GM19193 (cell line): ENCODE results near the gene PITPNC1.

Experiments
- POLR2A ChIP-seq: IDR thresholded peaks from 4 replicates; pipeline ENCODE4 v1.6.1; 2011; ENCODE audit not compliant: insufficient read depth, insufficient read length; ENCODE audit errors: extremely low read depth

The PITPNC1 gene

GRCh38 chr17:67461228-67461780 lies 84.2 kb downstream of the PITPNC1 start:
- TF ChIP-seq POLR2A: no peak

- no peak for TF ChIP-seq POLR2A
These were observed 84.8 kb downstream of the PITPNC1 start for GRCh38 chr17:67461876-67462275.

GRCh38 chr17:67466251-67466796 lies 89.2 kb downstream of the PITPNC1 start:
- TF ChIP-seq POLR2A: no peak

GRCh38 chr17:67467500-67468455 lies 90.7 kb downstream of the PITPNC1 start:
- TF ChIP-seq POLR2A: no peak

DNA sequence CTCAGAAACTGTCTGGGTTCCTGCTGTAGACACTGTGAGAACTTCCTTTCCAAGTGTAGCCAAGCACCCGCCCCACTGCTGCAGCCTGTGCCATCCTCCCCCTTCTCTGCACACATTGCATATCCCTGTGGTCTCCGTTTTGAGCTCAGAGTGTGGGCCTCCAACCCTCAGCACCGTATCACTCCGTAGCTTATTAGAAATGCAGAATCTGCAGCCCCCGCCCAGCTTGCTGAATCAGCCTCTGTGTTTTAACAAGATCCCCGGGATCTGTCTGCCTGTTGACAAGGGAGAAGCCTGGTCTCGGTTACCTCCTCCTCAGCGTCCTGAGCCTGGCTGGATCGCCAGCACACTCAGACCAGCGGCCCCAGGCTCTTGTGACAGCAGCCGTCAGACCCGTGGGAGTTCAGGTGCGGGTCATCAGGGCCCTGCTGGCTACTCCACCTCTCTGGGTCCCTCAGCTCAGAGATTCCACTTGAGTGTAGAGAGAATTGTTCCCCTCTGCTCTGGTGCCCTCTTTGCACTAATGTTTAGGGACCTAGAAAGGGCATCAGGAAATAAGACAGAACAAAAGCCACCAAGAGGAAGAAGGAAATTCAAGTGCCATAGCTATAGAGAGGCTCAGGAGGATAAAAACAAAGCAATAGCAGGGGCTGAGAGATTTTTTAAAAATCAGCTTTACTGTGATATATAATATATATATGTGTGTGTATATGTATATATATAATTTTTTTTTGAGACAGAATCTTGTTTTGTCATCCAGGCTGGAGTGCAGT lies 92.3 kb downstream of the PITPNC1 start:
- no peak for TF ChIP-seq POLR2A

GRCh38 chr17:67470163-67470562 lies 93.1 kb downstream of the PITPNC1 start:
- TF ChIP-seq POLR2A: no peak

- no peak for TF ChIP-seq POLR2A
These were observed 94.0 kb downstream of the PITPNC1 start for GRCh38 chr17:67471118-67471517.

DNA sequence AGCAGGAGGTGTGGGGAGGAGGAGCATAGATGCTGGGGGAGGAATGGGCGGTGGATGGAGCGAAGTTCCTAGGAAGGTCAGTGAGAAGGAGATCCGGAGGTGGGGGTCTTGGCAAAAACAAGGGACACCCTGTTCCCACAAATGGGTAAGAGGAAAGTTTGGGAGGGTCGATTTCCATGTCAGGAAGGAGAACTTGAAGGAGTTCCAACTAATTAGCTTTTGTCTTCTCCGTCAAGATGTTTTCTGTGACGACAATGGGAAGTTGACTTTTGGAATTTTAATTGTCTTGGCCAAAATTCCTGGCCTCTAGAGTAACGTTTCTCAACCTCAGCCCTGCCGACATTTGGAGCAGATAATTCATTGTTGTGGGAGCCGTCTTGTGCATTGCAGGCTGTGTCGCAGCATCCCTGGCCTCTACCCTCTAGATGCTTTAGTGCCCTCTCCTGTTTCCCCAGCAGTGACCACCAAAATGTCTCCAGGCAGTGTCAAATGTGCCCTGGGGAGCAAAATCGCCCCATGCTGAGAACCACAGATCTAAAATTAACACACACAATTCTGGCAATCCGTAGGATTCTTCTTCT lies 97.1 kb downstream of the PITPNC1 start:
- TF ChIP-seq POLR2A: no peak

DNA sequence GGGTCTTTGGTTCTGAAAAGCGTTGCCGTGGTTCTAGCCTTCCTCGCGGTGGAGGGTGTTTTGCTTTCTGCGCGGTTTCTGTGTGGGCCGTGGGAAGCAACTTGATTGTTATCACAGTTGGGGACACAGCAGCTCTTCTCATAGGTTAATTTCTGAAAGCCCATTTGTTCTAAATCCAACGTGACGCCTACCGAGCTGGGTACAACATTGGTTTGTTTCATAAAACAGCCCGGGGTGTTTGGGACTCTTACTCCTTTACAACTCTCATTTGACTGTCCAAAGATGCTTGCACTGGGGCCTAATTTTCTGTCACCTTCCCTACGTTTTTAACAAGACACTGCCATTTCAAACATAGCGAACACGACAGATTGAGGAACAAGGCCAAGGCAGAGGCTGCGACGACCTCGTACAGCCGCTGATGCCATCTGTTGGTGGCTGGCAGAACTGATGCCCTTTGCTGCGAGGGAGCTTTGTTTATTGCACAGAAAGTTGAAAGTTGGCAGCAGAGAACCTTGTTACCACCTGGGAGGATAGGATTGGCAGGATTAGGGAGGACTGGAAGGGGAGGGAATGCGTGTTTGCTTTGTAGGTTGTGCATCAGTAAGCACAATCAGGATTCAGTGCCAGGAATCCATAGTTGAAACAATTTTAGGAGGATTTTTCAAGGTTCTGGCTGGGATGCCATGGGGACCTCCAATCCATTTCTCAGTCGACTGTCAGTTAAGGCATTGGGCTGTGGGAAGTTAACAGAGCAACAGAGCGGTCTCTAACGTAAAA lies 98.3 kb downstream of the PITPNC1 start:
- no peak for TF ChIP-seq POLR2A

- no peak for TF ChIP-seq POLR2A
These were observed 99.8 kb downstream of the PITPNC1 start for GRCh38 chr17:67476787-67477335.

DNA sequence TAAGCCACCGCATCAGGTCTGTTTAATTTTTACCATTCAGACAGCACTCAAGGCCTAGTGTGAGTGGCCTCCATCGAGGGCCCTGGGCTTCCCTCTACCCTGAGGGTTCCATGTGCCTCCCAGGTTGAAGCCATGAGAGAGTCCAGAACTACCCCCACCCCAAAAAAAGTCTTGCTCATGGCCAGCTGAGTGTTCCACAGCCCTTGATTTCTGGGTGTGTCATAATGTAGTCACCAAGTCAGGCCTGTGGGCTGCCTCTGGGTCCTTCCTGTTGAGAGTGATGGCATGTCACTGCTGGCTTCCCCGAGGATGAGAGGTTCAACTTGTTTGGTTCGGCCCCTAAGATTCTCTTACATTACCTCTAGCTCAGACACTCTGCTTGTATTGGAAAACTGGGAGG lies 100.6 kb downstream of the PITPNC1 start:
- no peak for TF ChIP-seq POLR2A

DNA sequence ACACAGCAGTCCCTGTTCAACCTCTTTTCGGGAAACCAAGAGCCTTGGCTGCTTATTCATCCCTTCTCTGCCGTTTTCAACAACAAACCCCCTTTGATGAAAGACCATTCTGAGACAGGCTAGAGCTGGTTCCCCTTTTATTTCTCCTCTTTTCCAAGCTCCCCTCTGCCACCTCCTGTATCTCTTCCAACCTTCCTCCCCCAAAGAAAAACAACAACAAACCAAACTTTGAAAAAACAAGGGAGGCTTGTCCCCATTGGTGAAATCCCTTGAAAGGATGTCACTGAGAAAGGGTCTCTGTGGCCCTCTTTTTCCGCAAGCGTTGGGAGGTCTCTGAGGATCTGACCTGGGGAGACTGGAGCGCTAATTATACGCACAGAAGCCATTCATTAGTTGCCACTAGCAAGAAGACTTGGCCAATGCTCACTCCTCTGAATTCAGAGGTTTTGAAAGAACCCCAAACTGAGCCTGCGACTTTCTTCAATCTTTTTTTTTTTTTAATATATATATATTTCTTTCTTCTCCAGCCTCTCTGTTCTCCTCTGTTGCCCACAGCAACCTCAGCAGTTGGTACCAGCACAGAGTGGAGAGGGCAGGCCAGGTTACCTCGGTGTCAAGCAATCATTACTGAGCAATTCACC lies 101.4 kb downstream of the PITPNC1 start:
- TF ChIP-seq POLR2A: no peak

GRCh38 chr17:67479148-67479547 lies 102.1 kb downstream of the PITPNC1 start:
- TF ChIP-seq POLR2A: no peak
